ENCODE measurements around the gene TMEM145. TPM values are rescaled to one million over a fixed set of nuclear protein-coding genes. Genes with fewer than 3 reads are reported as not detected.
A peak's percentile ranks its signal among the peaks of the same experiment; 100 is the strongest.

The TMEM145 gene
- total and polyA plus RNA-seq, 10 of the 15 experiments (the other 5 are each of a cell fraction or from before 2014, with no cell fraction given), result 0.04 to 0.97 (median 0.16) TPM; not detected in 4

GRCh38 chr19:42324655-42325307, 11.7 kb downstream of the TMEM145 start:
- Histone ChIP-seq H3K9ac (ENCODE audit: control insufficient read depth, insufficient read depth, low read length) (peak overlapping the region; percentile 11; the same call in 1 of the 2 replicates), H3K36me3 (ENCODE audit: control insufficient read depth in 2 of 2, insufficient read depth in 2 of 2, low read length in 1 of 2) (no peaks in the 10 kb centered on the region), H3K27ac (ENCODE audit: control insufficient read depth, insufficient read depth) (no peak overlapping the region), H3K4me3 (peak overlapping the region; percentile 74; the same call in 1 of the 2 replicates), H3K4me2 (ENCODE audit: control insufficient read depth, insufficient read depth) (peak overlapping the region; percentile 81), H4K20me1 (ENCODE audit: control insufficient read depth, insufficient read depth) (no peaks in the 10 kb centered on the region), H3K9me3 (replicated peaks; ENCODE audit: control insufficient read depth, insufficient read depth, low read length) (no peaks in the 10 kb centered on the region), H2AFZ (ENCODE audit: control insufficient read depth, low read depth, low read length) (peak overlapping the region; percentile 92), H3K4me1 (ENCODE audit: control insufficient read depth, insufficient read depth, low read length) (peaks cover 7% of the 10 kb centered on the region), H3K79me2 (ENCODE audit: control insufficient read depth, insufficient read depth, low read length) (peaks cover 13% of the 10 kb centered on the region), H3K27me3 (replicated peaks in 1 of 2; ENCODE audit: control insufficient read depth in 2 of 2, insufficient read depth in 2 of 2, low read length in 1 of 2) (peaks cover 3 to 4% of the 10 kb centered on the region in 2 experiments; a peak in 2 of 4 replicates)
- ChIA-PET RAD21 (ENCODE audit: unreplicated experiment) (no interaction called here), SMC1A (ENCODE audit: uncharacterized antibody, unreplicated experiment) (no interaction called here), POLR2A (no interaction called here), CTCF (no interaction called here)
- FAIRE-seq, result no peak
- intact Hi-C loops (cut with micrococcal nuclease; ENCODE audit: unreplicated experiment), result loop anchor here (1.0 to 10.0 kb wide), 4 partner anchors 72 to 220 kb away; no protein-coding TSS in a partner anchor
- DNase-seq (ENCODE audit: low read depth, low spot score), result no peak
- in situ Hi-C loops (cut with MboI), result no loop called here
- 3% methylated on average over 31 of the region's 38 CpGs for WGBS (ENCODE audit: insufficient coverage, insufficient replicate concordance, low lambda C conversion rate, missing lambda C conversion rate)
- no TSS peak for BruUV-seq (replicated peaks)
- TF ChIP-seq NR2F1 (conservative IDR thresholded peaks at IDR 0.05) (no peak), SMC3 (IDR thresholded peaks at IDR 0.05; ENCODE audit: borderline replicate concordance, low read length) (no peak), CTCF (IDR thresholded peaks at IDR 0.05 in 2 of 3, conservative IDR thresholded peaks at IDR 0.05 in 1 of 3; ENCODE audit: control insufficient read depth in 2 of 3, extremely low read depth in 1 of 3, insufficient read depth in 1 of 3, low read depth in 3 of 3, low read length in 3 of 3) (peak in 1 of 3 experiments; percentile 90; a peak in 2 of 6 replicates), NBN (IDR thresholded peaks at IDR 0.05) (no peak; the same call in 1 of the 2 replicates), RAD21 (IDR thresholded peaks at IDR 0.05; ENCODE audit: insufficient read depth, low read depth, low read length) (0 out of 2 replicates have a peak, but pooled peaks have one; percentile 72), SMARCA5 (IDR thresholded peaks at IDR 0.05) (peak; percentile 86; the same call in 1 of the 2 replicates), YY1 (IDR thresholded peaks at IDR 0.05; ENCODE audit: low read depth, low read length) (0 out of 2 replicates have a peak, but pooled peaks have one; percentile 57), IRF4 (IDR thresholded peaks at IDR 0.05; ENCODE audit: low read depth, low read length) (no peak), CBX5 (IDR thresholded peaks at IDR 0.05; ENCODE audit: low read depth) (no peak), ZNF217 (IDR thresholded peaks at IDR 0.05) (peak; percentile 47; the same call in 1 of the 2 replicates), TARDBP (IDR thresholded peaks at IDR 0.05; ENCODE audit: borderline replicate concordance) (0 out of 2 replicates have a peak, but pooled peaks have one; percentile 6), IRF3 (IDR thresholded peaks at IDR 0.05) (no peak), HDAC6 (IDR thresholded peaks at IDR 0.05; ENCODE audit: unreplicated experiment) (no peak), EZH2 (IDR thresholded peaks at IDR 0.05; ENCODE audit: borderline replicate concordance, control insufficient read depth, low read depth, low read length) (0 out of 2 replicates have a peak, but pooled peaks have one; percentile 69), ZZZ3 (IDR thresholded peaks at IDR 0.05; ENCODE audit: control insufficient read depth, insufficient read length, low read depth) (no peak), EGR1 (IDR thresholded peaks at IDR 0.05; ENCODE audit: borderline replicate concordance in 1 of 2, low read depth in 2 of 2, low read length in 2 of 2) (no peak)
- TF ChIP-seq, protein P1, sequence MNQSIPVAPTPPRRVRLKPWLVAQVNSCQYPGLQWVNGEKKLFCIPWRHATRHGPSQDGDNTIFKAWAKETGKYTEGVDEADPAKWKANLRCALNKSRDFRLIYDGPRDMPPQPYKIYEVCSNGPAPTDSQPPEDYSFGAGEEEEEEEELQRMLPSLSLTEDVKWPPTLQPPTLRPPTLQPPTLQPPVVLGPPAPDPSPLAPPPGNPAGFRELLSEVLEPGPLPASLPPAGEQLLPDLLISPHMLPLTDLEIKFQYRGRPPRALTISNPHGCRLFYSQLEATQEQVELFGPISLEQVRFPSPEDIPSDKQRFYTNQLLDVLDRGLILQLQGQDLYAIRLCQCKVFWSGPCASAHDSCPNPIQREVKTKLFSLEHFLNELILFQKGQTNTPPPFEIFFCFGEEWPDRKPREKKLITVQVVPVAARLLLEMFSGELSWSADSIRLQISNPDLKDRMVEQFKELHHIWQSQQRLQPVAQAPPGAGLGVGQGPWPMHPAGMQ (IDR thresholded peaks at IDR 0.05; ENCODE audit: borderline replicate concordance), result no peak
- ATAC-seq, result no peak

Data from GM12878 (cell line).